AG10803 (cell line): ENCODE results near the gene KATNBL1.

Experiments
- DNase-seq: peaks from one replicate; pipeline ENCODE4 v3.0.0; 2010; ENCODE audit warnings: low read depth
- H3K4me3 ChIP-seq: 2 replicates; pipeline ENCODE4 v1.5.1; 2011; ENCODE audit warnings: mild to moderate bottlenecking, low read length, control low read depth
- TF ChIP-seq, protein P1 (sequence below): conservative IDR thresholded peaks from 2 replicates; pipeline ENCODE4 v1.5.1; 2011; ENCODE audit warnings: mild to moderate bottlenecking, low read length, control low read depth, inconsistent platforms

KATNBL1 gene

DNA sequence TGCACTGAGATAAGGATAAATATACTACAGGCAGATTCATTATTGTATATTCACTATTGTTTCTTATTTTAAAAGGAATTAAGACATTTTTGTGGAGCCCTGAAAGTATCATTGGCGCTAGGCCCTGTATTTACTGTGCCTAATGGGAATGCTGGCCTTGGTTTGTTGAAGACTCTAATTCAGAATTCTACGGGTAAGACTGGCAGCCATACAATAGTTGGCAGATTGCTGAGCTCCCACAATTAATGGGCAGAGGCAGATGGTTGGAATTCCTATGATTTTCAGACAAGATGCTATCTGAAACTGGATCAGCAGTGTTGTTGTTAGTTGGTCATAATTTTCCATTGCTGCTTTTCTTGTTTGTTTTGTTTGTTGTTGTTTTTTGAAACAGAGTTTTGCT is 93.3 kb downstream of the KATNBL1 start:
- no peak overlapping the region for H3K4me3 ChIP-seq
- DNase-seq = peak; percentile 47

DNA sequence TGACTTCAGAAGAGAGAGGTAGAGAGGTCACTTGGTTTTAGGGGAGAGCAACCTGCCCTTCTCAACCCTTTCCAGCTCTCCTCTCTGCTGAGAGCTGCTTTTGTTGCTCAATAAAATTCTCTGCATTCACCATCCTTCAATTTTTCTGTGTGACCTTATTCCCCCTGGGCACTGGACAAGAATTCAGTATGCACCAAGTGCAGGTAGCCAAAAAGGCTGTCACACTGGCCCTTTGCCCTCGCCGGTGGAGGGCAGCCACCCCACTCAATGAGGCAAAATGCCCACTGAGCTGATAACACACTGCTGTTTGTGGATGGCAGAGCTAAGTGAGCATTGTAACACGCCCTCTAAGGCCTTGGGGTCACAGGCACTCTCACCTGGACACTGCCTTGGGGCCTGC is 95.2 kb downstream of the KATNBL1 start:
- no peak for DNase-seq
- TF ChIP-seq, protein P1, sequence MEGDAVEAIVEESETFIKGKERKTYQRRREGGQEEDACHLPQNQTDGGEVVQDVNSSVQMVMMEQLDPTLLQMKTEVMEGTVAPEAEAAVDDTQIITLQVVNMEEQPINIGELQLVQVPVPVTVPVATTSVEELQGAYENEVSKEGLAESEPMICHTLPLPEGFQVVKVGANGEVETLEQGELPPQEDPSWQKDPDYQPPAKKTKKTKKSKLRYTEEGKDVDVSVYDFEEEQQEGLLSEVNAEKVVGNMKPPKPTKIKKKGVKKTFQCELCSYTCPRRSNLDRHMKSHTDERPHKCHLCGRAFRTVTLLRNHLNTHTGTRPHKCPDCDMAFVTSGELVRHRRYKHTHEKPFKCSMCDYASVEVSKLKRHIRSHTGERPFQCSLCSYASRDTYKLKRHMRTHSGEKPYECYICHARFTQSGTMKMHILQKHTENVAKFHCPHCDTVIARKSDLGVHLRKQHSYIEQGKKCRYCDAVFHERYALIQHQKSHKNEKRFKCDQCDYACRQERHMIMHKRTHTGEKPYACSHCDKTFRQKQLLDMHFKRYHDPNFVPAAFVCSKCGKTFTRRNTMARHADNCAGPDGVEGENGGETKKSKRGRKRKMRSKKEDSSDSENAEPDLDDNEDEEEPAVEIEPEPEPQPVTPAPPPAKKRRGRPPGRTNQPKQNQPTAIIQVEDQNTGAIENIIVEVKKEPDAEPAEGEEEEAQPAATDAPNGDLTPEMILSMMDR = no peak
- no peak overlapping the region for H3K4me3 ChIP-seq

More for the DNA sequence above, 93.3 kb downstream of the KATNBL1 start:
- TF ChIP-seq, protein P1 = no peak

DNA sequence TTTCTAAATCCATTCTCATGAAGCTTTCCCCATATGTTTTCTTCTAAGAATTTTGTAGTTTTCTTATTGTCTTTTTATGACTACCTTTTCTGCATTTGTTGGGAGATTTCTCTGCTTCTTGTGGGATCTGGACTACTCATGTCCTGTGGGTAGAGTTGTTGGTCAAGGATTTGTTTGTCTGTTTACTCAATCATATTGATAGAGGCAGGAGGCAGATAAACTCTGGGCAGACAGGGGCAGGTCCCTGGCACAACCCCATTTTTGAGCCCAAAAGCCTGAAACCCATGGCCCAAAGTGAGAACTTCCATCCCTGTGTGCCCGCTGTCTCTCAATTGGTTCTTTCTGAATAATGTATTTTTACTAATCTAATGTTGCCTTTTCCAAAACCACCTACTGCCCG is 95.7 kb downstream of the KATNBL1 start:
- TF ChIP-seq, protein P1 = no peak

DNA sequence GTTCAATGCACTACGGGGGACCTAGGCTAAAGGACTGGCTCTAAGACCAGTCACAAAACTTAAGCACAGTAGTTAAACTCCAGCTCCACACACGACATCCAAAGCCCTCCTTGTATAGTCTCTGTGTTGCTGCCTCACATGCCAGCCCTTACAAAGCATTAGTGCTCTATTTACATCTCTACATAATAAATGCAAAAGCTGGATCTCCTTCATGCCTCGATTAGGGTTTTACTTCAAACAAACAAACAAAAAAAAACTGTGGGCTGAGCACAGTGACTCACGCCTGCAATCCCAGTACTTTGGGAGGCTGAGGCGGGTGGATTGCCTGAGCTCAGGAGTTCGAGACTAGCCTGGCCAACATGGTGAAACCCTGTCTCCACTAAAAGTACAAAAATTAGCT is 98.4 kb downstream of the KATNBL1 start:
- DNase-seq = no peak
- TF ChIP-seq, protein P1 = no peak

More for the DNA sequence above, 95.7 kb downstream of the KATNBL1 start:
- no peak overlapping the region for H3K4me3 ChIP-seq
- no peak for DNase-seq

DNA sequence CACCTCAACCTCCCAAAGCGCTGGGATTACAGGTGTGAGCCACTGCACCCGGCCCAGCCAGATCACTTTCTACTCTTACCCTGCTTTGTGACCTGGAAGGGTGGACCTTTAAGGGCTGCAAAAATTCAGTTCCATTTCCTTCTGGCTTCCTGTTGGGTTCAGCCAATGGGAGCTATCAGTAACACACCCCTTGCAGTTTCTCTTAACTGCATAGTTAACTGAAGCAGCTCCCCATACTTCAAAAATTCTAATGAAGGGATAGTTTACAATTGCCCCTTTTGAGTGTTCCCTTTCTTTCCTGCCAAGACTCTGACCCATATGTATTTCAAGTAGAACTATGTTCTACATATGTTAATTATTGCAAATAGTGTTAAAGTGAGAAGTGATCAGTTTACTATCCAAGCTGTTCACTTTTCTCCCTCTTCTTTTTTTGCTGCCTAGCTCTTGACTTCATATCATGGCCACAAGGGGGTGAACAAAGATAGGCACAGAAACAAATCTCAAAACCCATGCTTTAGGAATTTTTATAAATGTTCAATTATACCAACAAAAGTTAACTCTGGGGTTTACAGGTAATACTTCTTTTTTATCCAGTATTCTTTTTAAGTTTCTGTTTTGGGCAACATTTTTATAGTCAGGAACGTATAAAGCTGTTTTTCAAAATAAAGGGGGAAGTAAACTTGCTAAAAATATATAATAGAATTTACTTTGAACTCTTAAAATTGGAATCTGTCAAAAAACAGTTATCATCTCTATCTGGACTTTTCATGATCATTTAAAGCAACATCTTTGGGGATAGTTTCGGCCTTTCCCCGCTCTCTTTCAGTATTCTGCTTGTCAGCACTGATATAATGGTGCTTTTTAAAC is 99.9 kb downstream of the KATNBL1 start:
- TF ChIP-seq, protein P1 = peak; percentile 85
- H3K4me3 ChIP-seq = no peak overlapping the region
- peak; percentile 47 for DNase-seq

More for the DNA sequence above, 98.4 kb downstream of the KATNBL1 start:
- H3K4me3 ChIP-seq = no peak overlapping the region

DNA sequence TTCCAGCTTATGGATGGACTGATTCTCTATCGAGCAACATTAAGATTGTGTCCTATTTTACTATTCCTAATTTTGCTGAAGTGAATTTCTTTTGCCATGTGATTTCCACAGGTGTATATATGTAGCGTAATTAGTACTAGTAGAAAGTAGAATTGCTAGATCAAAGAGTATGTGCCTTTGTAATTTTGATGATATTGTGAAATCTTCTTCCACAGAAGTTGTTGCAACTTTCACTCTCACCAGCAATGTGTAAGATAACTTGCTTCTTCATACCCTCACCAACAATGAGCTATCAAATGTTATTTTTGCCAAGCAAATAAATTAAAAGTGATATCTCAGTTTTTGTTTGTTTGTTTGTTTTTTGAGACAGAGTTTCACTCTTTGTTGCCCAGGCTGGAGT is 102.6 kb downstream of the KATNBL1 start:
- no peak for DNase-seq
- H3K4me3 ChIP-seq = no peak overlapping the region
- TF ChIP-seq, protein P1 = no peak

DNA sequence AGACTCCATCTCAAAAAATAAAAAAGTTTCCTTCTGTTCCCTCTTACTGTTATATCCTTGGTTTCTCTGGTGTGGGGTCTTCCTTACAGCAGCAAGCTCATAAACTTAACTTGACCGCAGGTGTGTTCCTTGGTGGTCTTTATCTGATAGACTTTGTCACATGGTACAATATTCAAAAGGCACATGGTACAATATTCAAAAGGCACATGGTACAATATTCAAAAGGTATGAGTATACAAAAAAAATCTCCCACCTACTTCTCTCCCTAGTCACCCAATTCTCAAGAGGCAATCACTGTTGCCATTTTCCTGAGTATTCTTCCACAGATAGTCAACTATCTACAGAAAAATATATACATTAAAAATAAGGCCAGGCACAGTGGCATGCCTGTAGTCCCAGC is 103.5 kb downstream of the KATNBL1 start:
- DNase-seq = no peak
- TF ChIP-seq, protein P1 = no peak
- H3K4me3 ChIP-seq = no peak overlapping the region
